Measurements from ENCODE around the gene R3HDML.

Gene R3HDML

GRCh38 chr20:44367746-44368145, 30.9 kb downstream of the R3HDML start:
- DNase-seq = no peak

GRCh38 chr20:44370639-44371218, 33.9 kb downstream of the R3HDML start:
- DNase-seq = no peak

DNA sequence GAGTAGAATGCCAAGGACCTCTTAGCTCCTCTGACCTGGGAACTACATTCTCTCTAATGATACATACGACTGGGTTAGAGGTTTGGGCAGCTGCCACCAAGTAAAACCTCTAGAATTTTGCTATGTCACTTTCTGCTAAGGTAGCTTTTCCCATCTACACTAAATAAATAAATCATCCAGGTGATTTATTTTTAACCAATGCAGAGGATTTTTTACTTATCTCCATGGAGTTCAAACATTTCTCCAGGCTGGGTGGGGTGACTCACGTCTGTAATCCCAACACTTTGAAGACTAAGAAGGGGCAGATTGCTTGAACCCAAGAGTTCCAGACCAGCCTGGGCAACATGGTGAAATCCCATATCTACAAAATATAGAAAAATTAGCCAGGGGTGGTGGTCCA, 45.8 kb downstream of the R3HDML start:
- no peak for DNase-seq

- DNase-seq = peak; percentile 31
Observed at GRCh38 chr20:44384423-44385027, 47.7 kb downstream of the R3HDML start.

DNA sequence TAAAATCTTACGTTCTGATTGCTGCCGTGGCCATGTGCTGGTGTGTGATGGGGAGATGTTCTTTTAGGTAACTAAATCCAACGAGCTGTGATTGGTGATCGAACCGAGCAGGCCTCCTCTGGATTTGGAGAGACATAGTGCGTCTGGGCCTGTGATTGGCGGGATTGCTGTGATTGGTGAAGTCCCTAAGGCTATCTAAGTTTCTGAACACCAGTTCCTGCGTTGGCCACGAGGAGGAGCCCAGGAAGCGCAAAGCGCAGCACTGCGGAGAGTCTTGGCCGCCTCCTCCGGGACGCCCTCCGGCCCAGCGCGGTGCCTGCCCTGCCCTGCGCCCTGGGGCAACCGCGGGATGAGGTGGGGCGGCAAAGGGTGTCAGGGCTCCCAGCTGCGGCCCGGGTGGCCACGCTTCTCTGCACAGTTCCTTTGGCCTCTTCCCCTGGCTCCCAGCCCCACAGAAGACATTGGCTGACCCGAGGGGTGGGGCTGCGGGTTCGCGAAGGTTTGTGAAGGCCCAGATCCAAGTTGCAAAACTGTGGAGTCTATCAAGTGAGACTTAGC, 51.7 kb downstream of the R3HDML start:
- DNase-seq = peak; percentile 7

DNA sequence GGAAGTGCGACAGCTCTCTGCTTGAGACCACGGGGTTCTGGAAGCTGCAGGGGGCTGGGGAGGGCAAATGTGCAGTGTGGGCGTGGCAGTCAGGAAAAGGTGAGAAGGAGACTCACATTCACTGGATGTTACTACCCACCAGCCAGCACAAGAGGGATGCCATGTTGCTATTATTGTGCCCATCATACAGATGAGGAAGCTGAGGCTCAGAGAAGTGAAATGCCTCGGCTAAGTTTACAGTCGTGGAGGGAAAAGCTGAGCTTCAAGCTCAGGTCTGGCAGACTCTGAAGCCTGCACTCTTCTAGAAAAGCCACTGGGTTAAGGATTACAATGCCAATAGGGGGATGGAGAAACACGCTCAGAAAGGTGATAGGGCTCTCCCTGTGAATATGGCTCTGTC, 53.0 kb downstream of the R3HDML start:
- no peak for DNase-seq

- no peak for DNase-seq
Observed at GRCh38 chr20:44390280-44390679, 53.4 kb downstream of the R3HDML start.

- no peak for DNase-seq
Observed at GRCh38 chr20:44392088-44392775, 55.4 kb downstream of the R3HDML start.

GRCh38 chr20:44392776-44393607, 56.1 kb downstream of the R3HDML start:
- DNase-seq = no peak

DNA sequence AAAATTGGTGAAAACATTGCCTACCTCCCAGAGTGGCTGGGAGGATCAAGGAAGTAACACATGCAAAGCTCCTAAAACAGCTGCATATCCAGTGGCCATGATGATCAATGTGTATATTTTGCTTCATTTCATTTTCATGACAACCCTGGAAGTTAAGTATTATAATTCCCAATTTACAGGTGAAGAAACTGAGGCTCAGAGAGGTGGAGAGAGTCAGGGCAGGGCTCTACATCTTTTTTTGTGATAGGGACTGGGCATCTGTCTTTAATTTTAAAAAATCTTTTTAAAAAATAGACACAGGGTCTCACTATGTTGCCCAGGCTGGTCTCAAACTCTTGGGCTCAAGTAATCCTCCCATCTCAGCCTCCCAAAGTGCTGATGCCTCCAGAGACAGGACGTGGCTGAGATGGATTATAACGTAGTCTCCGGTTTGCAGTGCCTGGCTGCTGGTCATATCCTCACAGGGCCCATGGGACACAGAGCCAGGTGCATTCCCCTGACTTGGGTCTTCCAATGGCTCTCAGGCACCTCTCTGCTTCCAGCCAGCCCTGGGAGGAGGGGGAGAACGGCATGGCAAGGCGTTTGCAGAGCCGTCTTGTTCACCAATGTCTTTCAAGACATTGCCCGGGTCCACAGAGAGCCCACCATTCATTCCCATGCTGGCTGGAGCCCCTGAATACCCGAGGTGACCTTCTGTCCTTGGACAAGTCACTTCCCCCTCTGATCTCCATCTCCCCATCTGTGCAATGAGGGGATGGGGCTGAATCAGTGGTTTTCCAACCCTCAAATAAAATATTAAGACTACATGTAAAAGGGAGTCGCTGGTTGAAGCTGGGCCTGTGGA, 57.0 kb downstream of the R3HDML start:
- no peak for DNase-seq

DNA sequence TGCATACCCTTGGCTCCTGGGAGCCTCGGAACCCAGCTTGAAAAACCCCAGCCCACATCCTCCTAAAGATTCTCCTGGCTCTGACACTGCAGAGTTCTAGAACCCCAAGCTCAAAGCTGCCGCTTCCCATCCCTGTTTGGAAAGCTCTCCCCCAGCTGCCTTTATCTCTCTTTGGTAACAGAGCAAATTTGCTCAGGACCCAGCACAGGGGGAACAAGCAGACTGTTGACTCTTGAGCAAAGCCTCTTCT, 57.5 kb downstream of the R3HDML start:
- no peak for DNase-seq

DNA sequence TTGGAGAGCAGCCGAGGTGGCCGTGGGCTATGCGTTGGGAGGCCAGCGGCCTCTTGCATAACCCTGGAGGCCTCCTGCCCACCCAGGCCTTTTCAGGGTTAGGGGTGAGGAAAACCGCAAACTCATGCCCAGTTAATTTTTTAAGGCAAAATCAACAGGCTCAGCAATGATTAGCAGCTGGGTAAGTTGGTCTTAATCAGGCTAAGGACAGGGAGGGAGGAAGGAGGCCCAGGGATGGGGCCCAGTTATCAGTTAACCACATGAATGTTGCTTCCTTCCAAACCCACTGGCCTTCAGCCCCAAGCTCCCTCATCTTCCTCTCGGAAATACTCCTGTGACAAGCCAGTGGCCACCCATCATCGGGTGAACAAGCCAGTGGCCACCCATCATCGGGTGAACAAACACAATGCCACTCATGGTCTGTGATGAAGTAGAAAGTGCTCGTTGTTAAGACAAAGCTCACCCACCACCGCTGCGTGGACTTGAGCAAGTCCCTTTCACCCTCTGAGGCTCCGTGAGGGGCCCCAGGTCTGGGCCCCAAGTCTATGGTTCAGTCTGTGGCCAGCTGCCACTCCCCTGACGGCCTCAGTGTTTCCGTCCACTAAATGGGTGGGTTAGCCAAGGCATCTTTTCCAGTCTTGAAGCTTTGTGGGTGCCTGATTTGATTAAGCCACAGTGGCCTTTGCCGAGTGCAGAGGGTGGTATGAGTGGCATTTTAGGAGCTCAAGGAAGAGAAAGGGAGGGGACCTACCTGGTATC, 58.0 kb downstream of the R3HDML start:
- DNase-seq = no peak

DNA sequence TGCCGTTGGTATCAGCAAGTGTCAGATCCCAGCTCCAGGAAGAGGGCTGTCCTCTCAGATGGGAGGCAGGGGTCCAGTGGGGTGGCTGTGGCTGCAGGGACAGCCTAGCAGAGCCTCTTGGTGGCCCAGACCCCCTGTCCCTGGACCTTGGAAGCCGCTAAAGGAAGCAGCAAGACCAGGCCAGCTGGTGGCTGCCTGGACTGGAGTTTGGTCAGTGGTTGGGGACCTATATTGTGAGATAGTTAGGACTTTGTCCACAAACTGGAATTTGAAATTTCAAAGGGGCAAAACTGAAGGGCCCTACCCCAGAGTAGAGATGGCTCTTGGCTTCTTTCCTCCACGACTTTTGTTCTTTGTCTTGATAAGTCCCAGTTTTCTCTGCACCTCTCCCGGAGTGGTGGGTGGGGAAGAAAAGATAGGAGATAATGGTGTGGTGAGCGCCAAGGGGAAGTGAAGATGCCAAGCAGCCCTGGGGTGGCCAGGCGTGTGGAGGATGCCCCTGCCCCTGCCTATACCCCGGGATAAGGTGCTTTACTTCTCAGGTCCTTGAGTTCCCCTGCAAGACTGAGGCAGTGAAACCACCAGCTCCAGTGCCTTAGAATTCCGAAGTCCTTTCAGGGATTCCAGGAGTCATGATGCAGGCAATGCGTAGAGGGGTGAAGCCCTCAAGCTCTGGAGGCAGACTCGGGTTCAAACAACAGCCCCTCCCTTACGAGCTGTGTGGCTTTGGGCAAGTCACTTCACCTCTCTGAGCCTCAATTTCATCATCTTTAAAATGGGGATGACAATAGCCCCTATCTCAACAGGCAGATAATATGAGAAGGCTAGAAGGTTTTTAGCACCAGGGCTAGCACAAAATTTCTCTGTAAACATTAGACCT, 58.9 kb downstream of the R3HDML start:
- DNase-seq = no peak

DNA sequence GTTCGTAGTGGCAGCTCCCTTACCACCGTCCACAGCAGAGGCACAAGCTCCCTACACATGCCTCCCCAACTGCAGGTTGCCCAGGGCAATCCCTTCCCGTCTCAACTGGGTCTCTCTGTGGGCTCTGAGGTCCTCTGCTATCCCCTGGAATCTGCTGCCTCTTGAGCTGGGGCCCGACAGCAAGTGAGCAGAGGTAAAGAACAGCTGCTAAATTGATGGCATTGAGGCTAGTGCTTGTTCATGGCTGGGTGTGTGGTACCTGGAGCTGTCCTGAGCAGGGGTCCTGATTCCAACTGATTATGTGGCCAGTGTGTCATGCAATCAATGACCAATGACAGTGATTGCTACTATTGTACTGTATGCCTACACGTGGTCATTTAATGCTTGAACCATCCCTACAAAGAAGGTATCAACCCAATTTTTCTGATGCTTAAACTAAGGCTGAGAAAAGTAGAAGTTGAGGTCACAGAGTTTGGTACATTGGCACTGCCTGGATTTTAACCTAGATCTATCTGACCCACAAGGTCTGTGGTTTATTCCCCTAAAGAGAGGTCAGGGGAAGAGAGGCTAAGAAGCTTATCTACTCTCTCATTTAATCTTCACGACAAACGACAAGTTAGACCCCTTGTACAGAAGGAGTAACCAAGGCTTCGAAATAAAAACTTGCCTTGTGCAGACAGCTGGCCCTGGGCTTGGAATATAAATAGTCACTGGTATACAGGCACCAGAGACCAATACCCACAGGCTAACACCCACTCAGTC, 59.7 kb downstream of the R3HDML start:
- no peak for DNase-seq

DNA sequence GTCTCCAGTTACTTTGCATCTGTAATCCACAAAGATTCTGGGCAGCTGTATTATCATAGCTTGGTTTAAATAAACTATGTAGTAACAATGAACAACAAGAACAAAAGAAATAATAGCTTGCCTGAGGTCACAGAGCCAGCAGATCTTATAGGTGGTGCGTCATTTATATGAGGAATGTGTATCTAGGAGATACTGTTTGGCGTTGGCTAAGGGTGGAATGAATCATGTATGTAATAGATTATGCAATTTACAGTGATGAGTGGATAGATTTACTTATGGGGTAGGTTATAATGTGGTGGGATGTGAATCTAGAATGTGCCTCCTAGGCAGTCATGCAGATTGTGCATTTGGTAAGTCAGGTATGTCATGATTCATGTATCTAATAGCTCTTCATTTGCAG, 61.5 kb downstream of the R3HDML start:
- no peak for DNase-seq

DNA sequence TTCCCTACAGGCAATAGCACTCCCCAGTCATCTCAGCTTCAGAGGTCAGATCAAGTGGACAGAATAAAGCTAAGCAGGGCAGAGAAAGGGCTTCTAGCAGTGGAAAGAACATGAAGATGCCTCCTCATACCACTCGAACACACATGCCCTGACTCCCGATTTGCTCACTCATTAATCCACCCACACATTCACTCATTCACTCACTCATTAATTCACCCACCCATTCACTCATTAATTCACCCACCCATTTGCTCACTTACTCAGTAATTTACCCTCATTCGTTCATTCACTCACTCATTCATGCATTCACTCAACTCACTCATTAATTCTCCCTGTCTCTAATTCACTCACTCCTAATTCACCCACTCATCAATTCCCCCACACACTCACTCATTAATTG, 62.6 kb downstream of the R3HDML start:
- DNase-seq = no peak

- DNase-seq = no peak
Observed at GRCh38 chr20:44400671-44400969, 63.8 kb downstream of the R3HDML start.

All from GDM1 (cell line).